ENCODE results near the gene HDAC10.
A peak's percentile ranks its signal among the peaks of the same experiment; 100 is the strongest.
"Not testable (repeated sequence)": the region's sequence is repeated elsewhere in the genome, so short reads cannot be mapped to it uniquely, and the experiment has no call there.

The HDAC10 gene

GRCh38 chr22:50205781-50206569, 45.1 kb downstream of the HDAC10 start:
- no peak for DNase-seq (ENCODE audit: low read depth)
- H3K4me3 ChIP-seq (ENCODE audit: low read depth, low read length): no peak overlapping the region
- TF ChIP-seq, protein P1, sequence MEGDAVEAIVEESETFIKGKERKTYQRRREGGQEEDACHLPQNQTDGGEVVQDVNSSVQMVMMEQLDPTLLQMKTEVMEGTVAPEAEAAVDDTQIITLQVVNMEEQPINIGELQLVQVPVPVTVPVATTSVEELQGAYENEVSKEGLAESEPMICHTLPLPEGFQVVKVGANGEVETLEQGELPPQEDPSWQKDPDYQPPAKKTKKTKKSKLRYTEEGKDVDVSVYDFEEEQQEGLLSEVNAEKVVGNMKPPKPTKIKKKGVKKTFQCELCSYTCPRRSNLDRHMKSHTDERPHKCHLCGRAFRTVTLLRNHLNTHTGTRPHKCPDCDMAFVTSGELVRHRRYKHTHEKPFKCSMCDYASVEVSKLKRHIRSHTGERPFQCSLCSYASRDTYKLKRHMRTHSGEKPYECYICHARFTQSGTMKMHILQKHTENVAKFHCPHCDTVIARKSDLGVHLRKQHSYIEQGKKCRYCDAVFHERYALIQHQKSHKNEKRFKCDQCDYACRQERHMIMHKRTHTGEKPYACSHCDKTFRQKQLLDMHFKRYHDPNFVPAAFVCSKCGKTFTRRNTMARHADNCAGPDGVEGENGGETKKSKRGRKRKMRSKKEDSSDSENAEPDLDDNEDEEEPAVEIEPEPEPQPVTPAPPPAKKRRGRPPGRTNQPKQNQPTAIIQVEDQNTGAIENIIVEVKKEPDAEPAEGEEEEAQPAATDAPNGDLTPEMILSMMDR (IDR thresholded peaks at IDR 0.05; ENCODE audit: low read depth, low read length): no peak
- TF ChIP-seq, protein P2, sequence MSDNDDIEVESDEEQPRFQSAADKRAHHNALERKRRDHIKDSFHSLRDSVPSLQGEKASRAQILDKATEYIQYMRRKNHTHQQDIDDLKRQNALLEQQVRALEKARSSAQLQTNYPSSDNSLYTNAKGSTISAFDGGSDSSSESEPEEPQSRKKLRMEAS (IDR thresholded peaks at IDR 0.05; ENCODE audit: low read depth, low read length): no peak
- TF ChIP-seq MYC (IDR thresholded peaks at IDR 0.05; ENCODE audit: low read depth, low read length) (no peak), POLR2A (IDR thresholded peaks at IDR 0.05; ENCODE audit: extremely low read depth, insufficient read length) (no peak)

- not testable (repeated sequence) for DNase-seq (ENCODE audit: low read depth); H3K4me3 ChIP-seq (ENCODE audit: low read depth, low read length)
These were observed 46.1 kb downstream of the HDAC10 start for GRCh38 chr22:50204998-50205397.

DNA sequence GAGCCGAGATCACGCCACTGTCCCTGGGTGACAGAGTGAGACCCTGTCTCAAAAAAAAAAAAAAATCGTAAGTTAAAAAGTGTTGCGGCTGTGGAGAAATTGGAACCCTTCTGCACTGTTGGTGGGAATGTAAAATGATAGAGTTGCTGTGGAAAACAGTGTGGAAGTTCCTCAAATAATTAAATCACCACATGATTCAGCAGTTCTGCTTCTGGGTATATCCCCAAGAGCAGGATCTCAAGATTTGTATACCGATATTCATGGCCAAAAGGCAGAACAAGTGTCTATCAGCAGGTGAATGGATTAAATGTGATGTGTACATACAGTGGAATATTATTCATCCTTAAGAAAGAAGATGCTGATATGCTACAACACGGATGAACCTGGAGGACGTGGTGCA, 46.5 kb downstream of the HDAC10 start:
- TF ChIP-seq MYC (IDR thresholded peaks at IDR 0.05; ENCODE audit: low read depth, low read length): no peak
- TF ChIP-seq, protein P1 (IDR thresholded peaks at IDR 0.05; ENCODE audit: low read depth, low read length): no peak
- TF ChIP-seq POLR2A (IDR thresholded peaks at IDR 0.05; ENCODE audit: extremely low read depth, insufficient read length): no peak
- TF ChIP-seq, protein P2 (IDR thresholded peaks at IDR 0.05; ENCODE audit: low read depth, low read length): no peak
- no peak overlapping the region for H3K4me3 ChIP-seq (ENCODE audit: low read depth, low read length)
- no peak for DNase-seq (ENCODE audit: low read depth)

DNA sequence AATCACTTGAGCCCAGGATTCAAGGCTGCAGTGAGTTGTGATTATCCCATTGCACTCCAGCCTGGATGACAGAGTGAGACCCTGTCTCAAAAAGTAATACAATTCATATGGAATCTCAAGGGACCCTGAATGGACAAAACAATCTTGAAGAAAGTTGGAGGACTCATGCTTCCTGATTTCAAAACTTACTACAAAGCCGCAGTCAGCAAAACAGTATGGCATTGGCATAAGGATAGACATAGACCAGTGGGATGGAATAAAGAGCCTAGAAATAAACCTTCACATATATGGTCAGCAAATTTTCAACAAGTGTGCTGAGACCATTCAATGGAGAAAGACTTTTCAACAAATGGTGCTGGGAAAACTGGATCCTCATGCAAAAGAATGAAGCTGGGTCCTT, 47.8 kb downstream of the HDAC10 start:
- no peak for DNase-seq (ENCODE audit: low read depth)
- TF ChIP-seq MYC (IDR thresholded peaks at IDR 0.05; ENCODE audit: low read depth, low read length): no peak
- TF ChIP-seq, protein P2 (IDR thresholded peaks at IDR 0.05; ENCODE audit: low read depth, low read length): no peak
- no peak for TF ChIP-seq POLR2A (IDR thresholded peaks at IDR 0.05; ENCODE audit: extremely low read depth, insufficient read length)
- TF ChIP-seq, protein P1 (IDR thresholded peaks at IDR 0.05; ENCODE audit: low read depth, low read length): no peak
- H3K4me3 ChIP-seq (ENCODE audit: low read depth, low read length): no peak overlapping the region

- no peak for DNase-seq (ENCODE audit: low read depth)
- TF ChIP-seq POLR2A (IDR thresholded peaks at IDR 0.05; ENCODE audit: extremely low read depth, insufficient read length) (no peak), MYC (IDR thresholded peaks at IDR 0.05; ENCODE audit: low read depth, low read length) (no peak)
- TF ChIP-seq, protein P2 (IDR thresholded peaks at IDR 0.05; ENCODE audit: low read depth, low read length): no peak
- TF ChIP-seq, protein P1 (IDR thresholded peaks at IDR 0.05; ENCODE audit: low read depth, low read length): no peak
- H3K4me3 ChIP-seq (ENCODE audit: low read depth, low read length): peak overlapping the region; percentile 68
These were observed 48.9 kb downstream of the HDAC10 start for GRCh38 chr22:50202130-50202666.

GRCh38 chr22:50201191-50202129, 49.6 kb downstream of the HDAC10 start:
- DNase-seq (ENCODE audit: low read depth): peak; percentile 45
- peak overlapping the region; percentile 68 for H3K4me3 ChIP-seq (ENCODE audit: low read depth, low read length)
- no peak for TF ChIP-seq MYC (IDR thresholded peaks at IDR 0.05; ENCODE audit: low read depth, low read length)
